ENCODE results near the gene ERC2. TPM values are rescaled to one million over a fixed set of nuclear protein-coding genes. Genes with fewer than 3 reads are reported as not detected.

The ERC2 gene
- total and polyA plus RNA-seq, 2 donors (not counting 3 experiments of a cell fraction or from before 2014, with no cell fraction given): 5.6 to 15.5 TPM

GRCh38 chr3:56257826-56258225 lies 210.4 kb downstream of the ERC2 start:
- FAIRE-seq (no peak), DNase-seq (ENCODE audit: low read depth, low spot score) (no peak)
- no peaks in the 10 kb centered on the region for H3K27me3 ChIP-seq (ENCODE audit: control insufficient read depth in 2 of 2, insufficient read depth in 2 of 2, low read length in 2 of 2)
- dilution Hi-C loops (cut with MboI; ENCODE audit: extremely low pct_ligation_motif_present, low sequenced_read_pairs) (no loop called here), intact Hi-C loops (cut with micrococcal nuclease) (loop anchor here (5.0 kb wide), 1 partner anchor 189 kb away; no protein-coding TSS in a partner anchor)
- H4K20me1 ChIP-seq (replicated peaks; ENCODE audit: control insufficient read depth, extremely low read depth, insufficient read depth, low read length): no peaks in the 10 kb centered on the region
- no peak overlapping the region for H3K27ac ChIP-seq (ENCODE audit: insufficient read depth, low read depth, low read length)
- H2AFZ ChIP-seq (ENCODE audit: low read depth, low read length): no peak overlapping the region
- H3K9me1 ChIP-seq (replicated peaks; ENCODE audit: control insufficient read depth, extremely low read depth, insufficient read depth, low read length): no peaks in the 10 kb centered on the region
- no peak overlapping the region for H3K9ac ChIP-seq (replicated peaks; ENCODE audit: extremely low read depth, insufficient read depth, low read length)
- H3K4me1 ChIP-seq (ENCODE audit: control insufficient read depth, extremely low read depth, insufficient read depth, low read length): no peaks in the 10 kb centered on the region
- TF ChIP-seq GATA2 (IDR thresholded peaks at IDR 0.05; ENCODE audit: insufficient read depth, insufficient read length, low read depth, low read length): no peak
- TF ChIP-seq MAX (IDR thresholded peaks at IDR 0.05; ENCODE audit: insufficient read depth, insufficient read length): no peak
- TF ChIP-seq EZH2 (IDR thresholded peaks at IDR 0.05; ENCODE audit: borderline replicate concordance, low read depth, low read length, severe bottlenecking): no peak
- no peak for TF ChIP-seq JUN (IDR thresholded peaks at IDR 0.05; ENCODE audit: borderline replicate concordance, insufficient read depth, insufficient read length, low read depth)
- TF ChIP-seq MYC (IDR thresholded peaks at IDR 0.05; ENCODE audit: low read depth, low read length): no peak
- TF ChIP-seq POLR2AphosphoS5 (IDR thresholded peaks at IDR 0.05; ENCODE audit: insufficient read depth, low read depth, low read length): no peak
- TF ChIP-seq POLR2A (IDR thresholded peaks at IDR 0.05; ENCODE audit: low read depth, low read length): no peak
- TF ChIP-seq CTCF (IDR thresholded peaks at IDR 0.05; ENCODE audit: extremely low read depth in 1 of 2, insufficient read depth in 1 of 2, low read depth in 1 of 2, low read length in 2 of 2): no peak
- no peak for TF ChIP-seq FOS (IDR thresholded peaks at IDR 0.05; ENCODE audit: borderline replicate concordance, insufficient read depth, low read length)
- no peak overlapping the region for H3K4me3 ChIP-seq (replicated peaks in 1 of 3; ENCODE audit: insufficient read depth in 1 of 3, low read depth in 1 of 3, low read length in 3 of 3)
- no peaks in the 10 kb centered on the region for H3K79me2 ChIP-seq (ENCODE audit: control insufficient read depth, insufficient read depth, low read length)
- CTCF ChIA-PET: no interaction called here
- H3K9me3 ChIP-seq (replicated peaks; ENCODE audit: control insufficient read depth, insufficient read depth, low read length): no peaks in the 10 kb centered on the region
- POLR2A ChIA-PET: no interaction called here
- no peak overlapping the region for H3K4me2 ChIP-seq (ENCODE audit: insufficient read depth, low read length)
- BruUV-seq (replicated peaks): no TSS peak
- no peaks in the 10 kb centered on the region for H3K36me3 ChIP-seq (ENCODE audit: control insufficient read depth in 2 of 2, extremely low read depth in 1 of 2, insufficient read depth in 2 of 2, low read length in 2 of 2)
